Ovary (tissue), 3 donors: ENCODE data around the gene PLCD1.

Experiments
- POLR2A ChIP-seq: fragments of 450-650 bp; IDR thresholded peaks from one replicate; pipeline ENCODE4 v1.6.1; 2017; ENCODE audit warnings: antibody characterized with exemption, mild to moderate bottlenecking, moderate library complexity
- TF ChIP-seq, protein P1 (sequence below), 3 donors: fragments of 450-650 bp in 2 of 3; fragments of 200-600 bp in 1 of 3; IDR thresholded peaks; one replicate each; pipeline versions ENCODE4 v1.5.1 to v1.8.0; 2016 to 2022; ENCODE audit warnings: antibody characterized with exemption in 3 of 3, mild to moderate bottlenecking in 1 of 3
- donor health status: DM: no; HTN: no; CAD: no.

DNA sequence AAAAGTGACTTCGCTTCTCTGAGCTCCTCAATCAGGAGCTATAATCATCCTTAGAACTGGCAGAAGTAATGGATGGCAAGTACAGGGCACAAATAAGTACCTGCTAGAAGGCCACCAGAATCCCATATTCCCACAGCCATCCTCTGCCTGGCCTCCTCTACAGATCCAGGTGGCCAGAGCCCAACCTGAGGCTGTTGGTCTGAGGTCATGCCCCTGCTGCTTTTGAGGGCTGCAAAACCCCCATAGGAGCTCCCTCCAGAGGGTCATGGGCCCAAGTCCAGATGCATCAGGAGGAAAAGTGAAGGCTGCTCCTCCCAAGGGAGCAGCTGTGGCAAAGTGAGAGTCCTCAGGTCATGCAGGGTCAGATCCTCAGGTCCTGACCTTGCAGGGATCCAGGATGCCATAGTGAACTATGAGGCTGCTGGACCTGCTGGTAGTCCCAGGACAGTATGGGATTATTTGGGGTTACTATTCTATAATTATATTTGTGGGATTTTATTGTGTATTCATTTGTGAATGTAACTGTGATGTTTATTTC lies 3.0 kb upstream of the PLCD1 start:
- no peak for TF ChIP-seq POLR2A
- TF ChIP-seq, protein P1, sequence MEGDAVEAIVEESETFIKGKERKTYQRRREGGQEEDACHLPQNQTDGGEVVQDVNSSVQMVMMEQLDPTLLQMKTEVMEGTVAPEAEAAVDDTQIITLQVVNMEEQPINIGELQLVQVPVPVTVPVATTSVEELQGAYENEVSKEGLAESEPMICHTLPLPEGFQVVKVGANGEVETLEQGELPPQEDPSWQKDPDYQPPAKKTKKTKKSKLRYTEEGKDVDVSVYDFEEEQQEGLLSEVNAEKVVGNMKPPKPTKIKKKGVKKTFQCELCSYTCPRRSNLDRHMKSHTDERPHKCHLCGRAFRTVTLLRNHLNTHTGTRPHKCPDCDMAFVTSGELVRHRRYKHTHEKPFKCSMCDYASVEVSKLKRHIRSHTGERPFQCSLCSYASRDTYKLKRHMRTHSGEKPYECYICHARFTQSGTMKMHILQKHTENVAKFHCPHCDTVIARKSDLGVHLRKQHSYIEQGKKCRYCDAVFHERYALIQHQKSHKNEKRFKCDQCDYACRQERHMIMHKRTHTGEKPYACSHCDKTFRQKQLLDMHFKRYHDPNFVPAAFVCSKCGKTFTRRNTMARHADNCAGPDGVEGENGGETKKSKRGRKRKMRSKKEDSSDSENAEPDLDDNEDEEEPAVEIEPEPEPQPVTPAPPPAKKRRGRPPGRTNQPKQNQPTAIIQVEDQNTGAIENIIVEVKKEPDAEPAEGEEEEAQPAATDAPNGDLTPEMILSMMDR (IDR thresholded peaks at IDR 0.05) = no peak
